Hepatocyte (in vitro differentiated cells): ENCODE measurements around the gene TAS1R3. TPM values are rescaled to one million over a fixed set of nuclear protein-coding genes. Genes with fewer than 3 reads are reported as not detected.

Source experiments
- DNase-seq: peaks from one replicate; pipeline ENCODE4 v3.0.0-alpha.2; 2016; ENCODE audit warnings: low spot score
- H2AFZ ChIP-seq: fragments of 200-600 bp; sonication (generic); 2 replicates; pipeline ENCODE4 v1.6.0; 2016; ENCODE audit warnings: antibody characterized with exemption, mild to moderate bottlenecking
- H3K27ac ChIP-seq: fragments of 200-600 bp; sonication (generic); 2 replicates; pipeline ENCODE4 v1.5.1; 2016; ENCODE audit warnings: mild to moderate bottlenecking
- H3K27me3 ChIP-seq: fragments of 200-600 bp; sonication (generic); 2 replicates; pipeline ENCODE4 v1.6.1; 2016
- H3K36me3 ChIP-seq: fragments of 200-600 bp; sonication (generic); replicated peaks from 2 replicates; pipeline ENCODE4 v1.5.1; 2016; ENCODE audit warnings: low read depth; ENCODE audit not compliant: insufficient read depth
- H3K4me1 ChIP-seq: fragments of 200-600 bp; sonication (generic); 2 replicates; pipeline ENCODE4 v1.5.1; 2016; ENCODE audit warnings: mild to moderate bottlenecking, moderate library complexity; ENCODE audit not compliant: insufficient read depth
- H3K4me2 ChIP-seq: fragments of 200-600 bp; sonication (generic); 2 replicates; pipeline ENCODE4 v1.6.0; 2016
- H3K4me3 ChIP-seq: fragments of 200-600 bp; sonication (generic); 2 replicates; pipeline ENCODE4 v1.5.1; 2016; ENCODE audit warnings: mild to moderate bottlenecking
- H3K79me2 ChIP-seq: fragments of 200-600 bp; sonication (generic); 2 replicates; pipeline ENCODE4 v1.6.0; 2017; ENCODE audit warnings: mild to moderate bottlenecking
- H3K9me2 ChIP-seq: fragments of 200-600 bp; sonication (generic); replicated peaks from 2 replicates; pipeline ENCODE4 v1.6.0; 2017; ENCODE audit warnings: mild to moderate bottlenecking; ENCODE audit not compliant: insufficient read depth
- H3K9me3 ChIP-seq: fragments of 200-600 bp; sonication (generic); 2 replicates; pipeline ENCODE4 v1.5.1; 2016; ENCODE audit warnings: low read depth, mild to moderate bottlenecking
- H4K20me1 ChIP-seq: fragments of 200-600 bp; sonication (generic); 2 replicates; pipeline ENCODE4 v1.6.0; 2016; ENCODE audit warnings: mild to moderate bottlenecking; ENCODE audit not compliant: insufficient read depth, poor library complexity, severe bottlenecking
- CTCF ChIP-seq: fragments of 200-600 bp; sonication (generic); IDR thresholded peaks from 2 replicates; pipeline ENCODE4 v1.5.1; 2016; ENCODE audit warnings: antibody characterized with exemption, mild to moderate bottlenecking; ENCODE audit not compliant: poor library complexity
- EZH2 ChIP-seq: fragments of 200-600 bp; sonication (generic); IDR thresholded peaks from 2 replicates; pipeline ENCODE4 v1.6.1; 2016; ENCODE audit warnings: antibody characterized with exemption, mild to moderate bottlenecking, borderline replicate concordance
- EZH2phosphoT487 ChIP-seq: fragments of 200-600 bp; sonication (generic); IDR thresholded peaks from one replicate; pipeline ENCODE4 v1.6.1; 2018; ENCODE audit warnings: antibody characterized with exemption, mild to moderate bottlenecking, low read depth, moderate library complexity; ENCODE audit not compliant: unreplicated experiment, severe bottlenecking
- WGBS: methylation state at CpG from one replicate; pipeline ENCODE4 v1.1.6; 2016; ENCODE audit warnings: low lambda C conversion rate; ENCODE audit errors: missing lambda C conversion rate; 5-methylcytosine and 5-hydroxymethylcytosine counted together
- polyA plus RNA-seq: library from polyadenylated mRNA; unstranded; fragments of >200 nt; fragmentation: Nextera tagmentation; extraction: Ambion mirVana; gene quantifications from 2 replicates; pipeline ENCODE4 v1.2.1, GENCODE V29; 2016
- total RNA-seq: library from RNA; depleted of rRNA; stranded (reverse); fragments of >200 nt; gene quantifications from 2 replicates; pipeline ENCODE4 v1.2.3, GENCODE V29; 2014

TAS1R3 gene
- total and polyA plus RNA-seq, 2 experiments from 2014 or later = 0.17 to 0.42 TPM

- peak overlapping the region; percentile 70 for H3K4me3 ChIP-seq
- no peak overlapping the region for H2AFZ ChIP-seq
- H3K9me2 ChIP-seq = no peaks in the 10 kb centered on the region
- peak; percentile 49 for DNase-seq
- TF ChIP-seq EZH2phosphoT487 (no peak), CTCF (no peak), EZH2 (no peak)
- no peaks in the 10 kb centered on the region for H3K9me3 ChIP-seq
- H3K27me3 ChIP-seq = no peaks in the 10 kb centered on the region
- peaks cover 63% of the 10 kb centered on the region for H3K79me2 ChIP-seq
- H3K36me3 ChIP-seq = no peaks in the 10 kb centered on the region
- peak overlapping the region; percentile 99 for H3K4me2 ChIP-seq
- peaks cover 41% of the 10 kb centered on the region for H3K4me1 ChIP-seq
- WGBS = 42% methylated on average over 26 of the region's 27 CpGs
- H4K20me1 ChIP-seq = peaks cover 27% of the 10 kb centered on the region
- H3K27ac ChIP-seq = peak overlapping the region; percentile 93
These were observed 24.3 kb upstream of the TAS1R3 start for GRCh38 chr1:1306661-1307260.

GRCh38 chr1:1307261-1307922 is 23.7 kb upstream of the TAS1R3 start:
- Histone ChIP-seq H3K4me3 (peak overlapping the region; percentile 70), H3K4me2 (peak overlapping the region; percentile 99), H3K9me3 (no peaks in the 10 kb centered on the region), H4K20me1 (peaks cover 24% of the 10 kb centered on the region), H3K9me2 (no peaks in the 10 kb centered on the region), H3K27me3 (no peaks in the 10 kb centered on the region), H3K27ac (peak overlapping the region; percentile 93), H2AFZ (no peak overlapping the region), H3K4me1 (peaks cover 41% of the 10 kb centered on the region), H3K36me3 (no peaks in the 10 kb centered on the region), H3K79me2 (peaks cover 63% of the 10 kb centered on the region)
- no peak for DNase-seq
- WGBS = 4% methylated on average over 18 of the region's 83 CpGs
- TF ChIP-seq CTCF = no peak
- TF ChIP-seq EZH2 = no peak
- no peak for TF ChIP-seq EZH2phosphoT487

GRCh38 chr1:1307923-1308755 is 22.9 kb upstream of the TAS1R3 start, which contains the start of the genes ACAP3 and PUSL1:
Gene ACAP3, minus strand, starts transcription at chr1:1307930. Its CDS starts 115 bp downstream, at chr1:1307815.
Gene PUSL1, plus strand, starts transcription at chr1:1308597. Its CDS starts 47 bp downstream, at chr1:1308644.
- Histone ChIP-seq H3K9me3 (no peaks in the 10 kb centered on the region), H3K4me1 (peaks cover 41% of the 10 kb centered on the region), H3K4me2 (peak within 1 kb of the TSS; percentile 99), H4K20me1 (peaks cover 23% of the 10 kb centered on the region), H3K27ac (peak within 1 kb of the TSS; percentile 93), H3K27me3 (no peaks in the 10 kb centered on the region), H3K4me3 (peak within 1 kb of the TSS; percentile 98), H3K9me2 (no peaks in the 10 kb centered on the region), H3K36me3 (no peaks in the 10 kb centered on the region), H3K79me2 (peaks cover 59% of the 10 kb centered on the region), H2AFZ (peak within 1 kb of the TSS; percentile 64)
- WGBS = 2% methylated on average over 69 of the region's 131 CpGs
- TF ChIP-seq EZH2phosphoT487 (no peak), EZH2 (no peak), CTCF (no peak)
- peak; percentile 97 for DNase-seq
